NT2/D1 (cell line): ENCODE measurements around the gene PPP5C.
A peak's percentile ranks its signal among the peaks of the same experiment; 100 is the strongest.

Source experiments
- DNase-seq: peaks from one replicate; pipeline ENCODE4 v3.0.0-alpha.2; 2011; ENCODE audit warnings: low read depth, low spot score
- H3K27me3 ChIP-seq: 2 replicates; pipeline ENCODE4 v1.6.0; 2011; ENCODE audit warnings: mild to moderate bottlenecking; ENCODE audit not compliant: insufficient read length, insufficient read depth
- H3K36me3 ChIP-seq: 2 replicates; pipeline ENCODE4 v1.6.1; 2011; ENCODE audit warnings: mild to moderate bottlenecking, low read length, mixed read lengths; ENCODE audit not compliant: insufficient read depth, insufficient read length
- H3K4me1 ChIP-seq: 2 replicates; pipeline ENCODE4 v1.5.1; 2011; ENCODE audit not compliant: insufficient read depth, insufficient read length
- H3K4me3 ChIP-seq: 2 replicates; pipeline ENCODE4 v1.5.1; 2011; ENCODE audit warnings: low read depth; ENCODE audit not compliant: insufficient read length
- H3K9ac ChIP-seq: 2 replicates; pipeline ENCODE4 v1.6.0; 2011; ENCODE audit warnings: low read depth; ENCODE audit not compliant: insufficient read length
- H3K9me3 ChIP-seq: 2 replicates; pipeline ENCODE4 v1.5.1; 2011; ENCODE audit warnings: mild to moderate bottlenecking, low read length; ENCODE audit not compliant: insufficient read depth
- SUZ12 ChIP-seq: IDR thresholded peaks from 2 replicates; pipeline ENCODE4 v1.6.1; 2011; ENCODE audit not compliant: insufficient read length, insufficient read depth; ENCODE audit errors: extremely low read depth
- YY1 ChIP-seq: IDR thresholded peaks from 2 replicates; pipeline ENCODE4 v1.6.1; 2011; ENCODE audit not compliant: insufficient read length, insufficient read depth
- ZNF274 ChIP-seq: IDR thresholded peaks from 2 replicates; pipeline ENCODE4 v1.6.1; 2011; ENCODE audit warnings: mild to moderate bottlenecking, low read depth, low read length

Gene PPP5C

GRCh38 chr19:46346821-46347571 lies at the start of gene PPP5C:
Gene PPP5C (plus strand): TSS chr19:46347087. CDS start chr19:46347097, 10 bp downstream.
- TF ChIP-seq ZNF274 (no peak), YY1 (no peak), SUZ12 (no peak)
- no peaks in the 10 kb centered on the region for H3K4me1 ChIP-seq

GRCh38 chr19:46297700-46298478 lies 49.0 kb upstream of the PPP5C start:
- Histone ChIP-seq H3K27me3 (peaks cover 10% of the 10 kb centered on the region), H3K4me1 (peaks cover 14% of the 10 kb centered on the region), H3K9ac (no peak overlapping the region), H3K36me3 (no peaks in the 10 kb centered on the region), H3K9me3 (no peaks in the 10 kb centered on the region), H3K4me3 (peak overlapping the region; percentile 55)
- DNase-seq: no peak
- TF ChIP-seq SUZ12 (no peak), YY1 (no peak), ZNF274 (no peak)

More at GRCh38 chr19:46346821-46347571, at the start of gene PPP5C:
- Histone ChIP-seq H3K4me3 (peak within 1 kb of the TSS; percentile 97), H3K36me3 (peaks cover 22% of the 10 kb centered on the region), H3K9me3 (no peaks in the 10 kb centered on the region), H3K27me3 (no peaks in the 10 kb centered on the region), H3K9ac (peak within 1 kb of the TSS; percentile 99)
- DNase-seq: peak; percentile 82

GRCh38 chr19:46298479-46299003 lies 48.3 kb upstream of the PPP5C start:
- H3K9me3 ChIP-seq: no peaks in the 10 kb centered on the region
- H3K4me1 ChIP-seq: peaks cover 16% of the 10 kb centered on the region
- DNase-seq: no peak
- peaks cover 6% of the 10 kb centered on the region for H3K27me3 ChIP-seq
- H3K4me3 ChIP-seq: no peak overlapping the region
- TF ChIP-seq SUZ12 (no peak), ZNF274 (no peak), YY1 (no peak)
- no peak overlapping the region for H3K9ac ChIP-seq
- no peaks in the 10 kb centered on the region for H3K36me3 ChIP-seq

- TF ChIP-seq ZNF274 (no peak), YY1 (no peak), SUZ12 (no peak)
- Histone ChIP-seq H3K4me1 (peaks cover 16% of the 10 kb centered on the region), H3K9me3 (no peaks in the 10 kb centered on the region), H3K36me3 (no peaks in the 10 kb centered on the region), H3K9ac (no peak overlapping the region), H3K27me3 (peaks cover 6% of the 10 kb centered on the region), H3K4me3 (no peak overlapping the region)
- DNase-seq: no peak
These were observed 47.8 kb upstream of the PPP5C start for GRCh38 chr19:46299004-46299509.

GRCh38 chr19:46299695-46300094 lies 47.2 kb upstream of the PPP5C start:
- H3K4me3 ChIP-seq: no peak overlapping the region
- H3K4me1 ChIP-seq: peaks cover 16% of the 10 kb centered on the region
- peaks cover 6% of the 10 kb centered on the region for H3K27me3 ChIP-seq
- H3K9me3 ChIP-seq: no peaks in the 10 kb centered on the region
- H3K36me3 ChIP-seq: no peaks in the 10 kb centered on the region
- TF ChIP-seq YY1: no peak
- no peak for TF ChIP-seq SUZ12
- TF ChIP-seq ZNF274: no peak
- no peak overlapping the region for H3K9ac ChIP-seq
- DNase-seq: no peak

- peaks cover 5% of the 10 kb centered on the region for H3K36me3 ChIP-seq
- TF ChIP-seq ZNF274: no peak
- no peak for TF ChIP-seq SUZ12
- TF ChIP-seq YY1: no peak
- no peaks in the 10 kb centered on the region for H3K9me3 ChIP-seq
- H3K27me3 ChIP-seq: no peaks in the 10 kb centered on the region
- H3K4me3 ChIP-seq: peak overlapping the region; percentile 69
- DNase-seq: no peak
- peaks cover 15% of the 10 kb centered on the region for H3K4me1 ChIP-seq
- peak overlapping the region; percentile 90 for H3K9ac ChIP-seq
These were observed 43.6 kb upstream of the PPP5C start for GRCh38 chr19:46303322-46303690.

GRCh38 chr19:46303691-46304397 lies 43.0 kb upstream of the PPP5C start:
- Histone ChIP-seq H3K9me3 (no peaks in the 10 kb centered on the region), H3K27me3 (no peaks in the 10 kb centered on the region), H3K4me3 (peak overlapping the region; percentile 69), H3K36me3 (peaks cover 5% of the 10 kb centered on the region), H3K9ac (peak overlapping the region; percentile 90), H3K4me1 (peaks cover 12% of the 10 kb centered on the region)
- DNase-seq: peak; percentile 91
- TF ChIP-seq ZNF274: no peak
- no peak for TF ChIP-seq SUZ12
- TF ChIP-seq YY1: no peak
